Choroid plexus epithelial cell (primary cell): ENCODE data around the gene TTLL5.
"Not testable (repeated sequence)": the region's sequence is repeated elsewhere in the genome, so short reads cannot be mapped to it uniquely, and the experiment has no call there.

Experiments used
- DNase-seq: peaks from one replicate; pipeline ENCODE4 v3.0.0-alpha.2; 2010; ENCODE audit warnings: low read depth
- H3K4me3 ChIP-seq: 2 replicates; pipeline ENCODE4 v1.5.1; 2011; ENCODE audit warnings: low read depth, mild to moderate bottlenecking, control low read depth, low read length, moderate library complexity
- TF ChIP-seq, protein P1 (sequence below): conservative IDR thresholded peaks from 2 replicates; pipeline ENCODE4 v1.5.1; 2011; ENCODE audit warnings: low read depth, mild to moderate bottlenecking, control low read depth, inconsistent platforms, low read length, moderate library complexity

The TTLL5 gene

GRCh38 chr14:75675265-75675960 lies 14.4 kb downstream of the TTLL5 start:
- DNase-seq, result peak; percentile 41
- TF ChIP-seq, protein P1, sequence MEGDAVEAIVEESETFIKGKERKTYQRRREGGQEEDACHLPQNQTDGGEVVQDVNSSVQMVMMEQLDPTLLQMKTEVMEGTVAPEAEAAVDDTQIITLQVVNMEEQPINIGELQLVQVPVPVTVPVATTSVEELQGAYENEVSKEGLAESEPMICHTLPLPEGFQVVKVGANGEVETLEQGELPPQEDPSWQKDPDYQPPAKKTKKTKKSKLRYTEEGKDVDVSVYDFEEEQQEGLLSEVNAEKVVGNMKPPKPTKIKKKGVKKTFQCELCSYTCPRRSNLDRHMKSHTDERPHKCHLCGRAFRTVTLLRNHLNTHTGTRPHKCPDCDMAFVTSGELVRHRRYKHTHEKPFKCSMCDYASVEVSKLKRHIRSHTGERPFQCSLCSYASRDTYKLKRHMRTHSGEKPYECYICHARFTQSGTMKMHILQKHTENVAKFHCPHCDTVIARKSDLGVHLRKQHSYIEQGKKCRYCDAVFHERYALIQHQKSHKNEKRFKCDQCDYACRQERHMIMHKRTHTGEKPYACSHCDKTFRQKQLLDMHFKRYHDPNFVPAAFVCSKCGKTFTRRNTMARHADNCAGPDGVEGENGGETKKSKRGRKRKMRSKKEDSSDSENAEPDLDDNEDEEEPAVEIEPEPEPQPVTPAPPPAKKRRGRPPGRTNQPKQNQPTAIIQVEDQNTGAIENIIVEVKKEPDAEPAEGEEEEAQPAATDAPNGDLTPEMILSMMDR, result peak; percentile 46
- H3K4me3 ChIP-seq, result no peak overlapping the region

DNA sequence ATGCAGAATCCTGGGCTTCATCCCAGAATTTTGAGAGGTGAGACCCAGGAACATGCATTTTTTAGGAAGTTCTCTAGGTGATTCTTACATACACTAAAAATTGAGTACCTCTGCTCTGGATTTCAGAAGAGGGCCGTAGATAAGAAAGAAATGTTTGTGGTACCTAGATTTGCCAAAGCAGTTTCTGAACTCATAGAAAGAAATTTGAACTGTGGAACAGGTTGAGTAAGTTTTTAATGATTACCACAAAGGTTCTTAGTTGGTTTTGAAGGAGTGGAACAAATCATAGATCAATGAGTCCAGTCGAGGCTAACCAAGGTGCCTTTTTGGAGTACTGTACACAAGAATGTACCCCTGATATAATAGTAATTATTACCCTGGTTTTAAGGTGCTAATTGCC lies 24.9 kb downstream of the TTLL5 start:
- H3K4me3 ChIP-seq, result no peak overlapping the region
- TF ChIP-seq, protein P1, result no peak
- DNase-seq, result no peak

DNA sequence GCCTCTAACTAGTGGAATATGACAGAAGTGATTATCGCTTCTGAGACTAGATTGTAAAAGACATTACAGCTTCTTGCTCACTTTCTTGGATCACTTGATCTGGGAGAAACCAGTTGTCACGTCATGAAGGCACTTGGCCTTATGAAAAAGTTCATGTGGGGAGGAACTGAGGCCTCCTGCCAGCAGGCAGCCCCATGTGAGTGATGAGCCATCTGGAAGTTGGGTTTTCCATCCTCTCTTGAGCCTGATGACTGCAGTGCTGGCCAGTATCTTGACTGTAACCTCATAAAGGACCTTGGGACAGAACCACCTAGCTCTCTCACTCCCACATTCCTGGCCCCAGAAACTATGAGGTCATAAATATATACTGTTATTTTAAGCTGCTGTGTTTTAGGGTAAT lies 28.0 kb downstream of the TTLL5 start:
- DNase-seq, result peak; percentile 76
- TF ChIP-seq, protein P1, result no peak
- H3K4me3 ChIP-seq, result no peak overlapping the region

GRCh38 chr14:75690010-75690409 lies 29.0 kb downstream of the TTLL5 start:
- no peak overlapping the region for H3K4me3 ChIP-seq
- TF ChIP-seq, protein P1, result no peak
- peak; percentile 54 for DNase-seq

- H3K4me3 ChIP-seq, DNase-seq: not testable (repeated sequence)
These were observed 34.0 kb downstream of the TTLL5 start for GRCh38 chr14:75695025-75695424.

DNA sequence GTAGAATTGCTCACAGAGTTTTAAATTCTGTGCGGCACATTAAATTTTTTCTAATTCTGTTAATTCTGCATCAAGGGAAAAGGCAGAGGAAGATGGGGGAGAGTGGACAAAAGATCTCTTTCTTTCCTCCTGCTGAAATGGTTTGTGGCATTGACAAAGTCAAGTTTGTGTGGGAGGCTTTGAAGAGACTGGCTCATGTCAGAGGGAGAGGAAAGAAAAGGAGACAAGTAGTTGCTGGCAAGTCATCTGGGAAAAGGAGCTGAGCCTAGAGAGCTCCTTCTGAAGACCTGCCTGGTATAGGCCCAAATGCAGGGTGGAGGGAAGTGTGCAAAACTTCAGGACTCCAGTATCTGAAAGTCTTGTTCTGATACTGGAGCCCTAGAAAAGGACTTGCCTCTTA lies 36.3 kb downstream of the TTLL5 start:
- TF ChIP-seq, protein P1, result no peak
- H3K4me3 ChIP-seq, result no peak overlapping the region
- DNase-seq, result no peak

GRCh38 chr14:75697918-75698317 lies 36.9 kb downstream of the TTLL5 start:
- TF ChIP-seq, protein P1, result no peak
- no peak for DNase-seq
- no peak overlapping the region for H3K4me3 ChIP-seq
